BE2C (cell line): ENCODE data around the gene ARHGEF1.

Experiments
- DNase-seq: peaks from one replicate; pipeline ENCODE4 v3.0.0-alpha.2; 2020
- H3K27me3 ChIP-seq: fragments of 250-450 bp; sonication (Bioruptor Pico); 2 replicates; pipeline ENCODE4 v1.5.1; 2020; ENCODE audit warnings: mild to moderate bottlenecking
- H3K36me3 ChIP-seq: fragments of 250-450 bp; sonication (Bioruptor Pico); 2 replicates; pipeline ENCODE4 v1.5.1; 2020; ENCODE audit warnings: mild to moderate bottlenecking
- H3K4me1 ChIP-seq: fragments of 250-450 bp; sonication (Bioruptor Pico); 2 replicates; pipeline ENCODE4 v1.5.1; 2020
- H3K4me3 ChIP-seq: 2 replicates; pipeline ENCODE4 v1.5.1; 2011; ENCODE audit warnings: low read depth, low read length
- H3K9me3 ChIP-seq: fragments of 250-450 bp; sonication (Bioruptor Pico); 2 replicates; pipeline ENCODE4 v1.5.1; 2020
- TF ChIP-seq, protein P1 (sequence below): IDR thresholded peaks from 2 replicates; pipeline ENCODE4 v1.5.1; 2012; ENCODE audit warnings: mild to moderate bottlenecking, low read depth, low read length

Gene ARHGEF1

DNA sequence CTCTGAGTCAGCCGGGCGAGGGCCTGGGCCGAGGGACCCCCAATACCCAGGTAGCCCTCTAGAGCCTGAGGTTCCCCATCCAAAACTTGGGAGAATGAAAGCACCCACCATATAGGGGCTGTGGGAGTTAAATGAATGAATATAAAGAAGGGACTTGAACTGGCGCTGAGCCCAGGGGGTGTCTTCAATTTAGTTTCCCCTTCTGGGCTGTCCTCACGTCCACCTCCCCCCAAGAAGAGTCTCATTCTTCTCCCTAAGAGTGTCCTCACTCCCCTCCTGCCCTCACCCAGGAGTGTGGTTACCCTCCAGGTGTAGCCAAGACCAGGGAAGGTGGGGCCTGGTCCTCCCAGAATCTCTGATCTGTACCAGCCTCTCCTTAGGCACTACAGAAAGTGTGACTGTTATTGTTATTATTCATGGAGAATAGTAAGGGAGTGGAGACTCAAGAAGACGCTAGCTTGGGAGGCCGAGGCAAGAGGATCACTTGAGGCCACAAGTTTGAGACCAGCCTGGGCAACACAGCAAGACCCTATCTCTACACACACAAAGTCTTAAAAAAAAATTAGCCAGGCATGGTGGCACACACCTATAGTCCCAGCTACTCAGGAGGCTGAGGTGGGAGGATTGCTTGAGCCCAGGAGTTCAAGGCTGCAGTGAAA is 3.2 kb upstream of the ARHGEF1 start:
- peaks cover 21% of the 10 kb centered on the region for H3K27me3 ChIP-seq
- no peaks in the 10 kb centered on the region for H3K4me1 ChIP-seq
- TF ChIP-seq, protein P1, sequence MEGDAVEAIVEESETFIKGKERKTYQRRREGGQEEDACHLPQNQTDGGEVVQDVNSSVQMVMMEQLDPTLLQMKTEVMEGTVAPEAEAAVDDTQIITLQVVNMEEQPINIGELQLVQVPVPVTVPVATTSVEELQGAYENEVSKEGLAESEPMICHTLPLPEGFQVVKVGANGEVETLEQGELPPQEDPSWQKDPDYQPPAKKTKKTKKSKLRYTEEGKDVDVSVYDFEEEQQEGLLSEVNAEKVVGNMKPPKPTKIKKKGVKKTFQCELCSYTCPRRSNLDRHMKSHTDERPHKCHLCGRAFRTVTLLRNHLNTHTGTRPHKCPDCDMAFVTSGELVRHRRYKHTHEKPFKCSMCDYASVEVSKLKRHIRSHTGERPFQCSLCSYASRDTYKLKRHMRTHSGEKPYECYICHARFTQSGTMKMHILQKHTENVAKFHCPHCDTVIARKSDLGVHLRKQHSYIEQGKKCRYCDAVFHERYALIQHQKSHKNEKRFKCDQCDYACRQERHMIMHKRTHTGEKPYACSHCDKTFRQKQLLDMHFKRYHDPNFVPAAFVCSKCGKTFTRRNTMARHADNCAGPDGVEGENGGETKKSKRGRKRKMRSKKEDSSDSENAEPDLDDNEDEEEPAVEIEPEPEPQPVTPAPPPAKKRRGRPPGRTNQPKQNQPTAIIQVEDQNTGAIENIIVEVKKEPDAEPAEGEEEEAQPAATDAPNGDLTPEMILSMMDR, result no peak
- H3K36me3 ChIP-seq, result no peaks in the 10 kb centered on the region
- no peak overlapping the region for H3K4me3 ChIP-seq
- DNase-seq, result no peak
- no peaks in the 10 kb centered on the region for H3K9me3 ChIP-seq

DNA sequence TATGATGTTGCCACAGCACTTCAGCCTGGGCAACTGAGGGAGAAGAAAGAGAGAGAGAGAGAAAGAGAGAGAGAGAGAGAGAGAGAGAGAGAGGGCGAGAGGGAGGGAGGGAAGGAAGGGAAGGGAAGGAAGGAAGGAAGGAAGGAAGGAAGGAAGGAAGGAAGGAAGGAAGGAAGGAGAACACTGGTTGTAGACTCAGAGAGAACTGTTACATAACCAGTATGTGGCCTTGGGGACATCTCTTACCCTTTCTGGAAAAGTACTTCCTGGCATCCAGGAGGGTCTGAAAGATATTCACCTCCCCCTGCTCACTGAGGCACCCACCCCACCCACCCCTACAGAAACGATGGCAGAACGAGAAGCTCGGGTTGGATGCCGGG is 2.7 kb upstream of the ARHGEF1 start:
- no peak overlapping the region for H3K4me3 ChIP-seq
- TF ChIP-seq, protein P1, result no peak
- H3K27me3 ChIP-seq, result peaks cover 21% of the 10 kb centered on the region
- no peak for DNase-seq
- H3K36me3 ChIP-seq, result no peaks in the 10 kb centered on the region
- H3K9me3 ChIP-seq, result no peaks in the 10 kb centered on the region
- no peaks in the 10 kb centered on the region for H3K4me1 ChIP-seq

DNA sequence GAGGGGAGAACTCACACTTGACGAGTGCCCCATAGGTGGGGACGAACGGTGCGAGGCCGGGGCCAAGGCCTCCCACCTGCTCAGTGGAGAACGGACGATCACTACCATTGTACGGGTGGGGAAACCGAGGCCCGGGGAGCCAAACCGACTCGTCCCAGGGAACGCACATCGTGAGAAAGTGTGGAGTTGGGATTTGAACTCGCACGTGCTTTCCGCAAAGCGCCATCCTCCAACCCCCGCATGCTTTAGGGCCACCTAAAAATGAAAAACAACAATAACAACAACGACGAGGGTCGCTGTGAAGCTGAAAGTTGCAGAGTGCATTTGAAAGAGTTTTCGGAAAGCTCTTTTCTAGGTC is 458 bp downstream of the ARHGEF1 start:
- H3K27me3 ChIP-seq, result peaks cover 17% of the 10 kb centered on the region
- H3K36me3 ChIP-seq, result no peaks in the 10 kb centered on the region
- peak overlapping the region; percentile 94 for H3K4me3 ChIP-seq
- no peaks in the 10 kb centered on the region for H3K9me3 ChIP-seq
- no peaks in the 10 kb centered on the region for H3K4me1 ChIP-seq
- TF ChIP-seq, protein P1, result no peak
- DNase-seq, result no peak

DNA sequence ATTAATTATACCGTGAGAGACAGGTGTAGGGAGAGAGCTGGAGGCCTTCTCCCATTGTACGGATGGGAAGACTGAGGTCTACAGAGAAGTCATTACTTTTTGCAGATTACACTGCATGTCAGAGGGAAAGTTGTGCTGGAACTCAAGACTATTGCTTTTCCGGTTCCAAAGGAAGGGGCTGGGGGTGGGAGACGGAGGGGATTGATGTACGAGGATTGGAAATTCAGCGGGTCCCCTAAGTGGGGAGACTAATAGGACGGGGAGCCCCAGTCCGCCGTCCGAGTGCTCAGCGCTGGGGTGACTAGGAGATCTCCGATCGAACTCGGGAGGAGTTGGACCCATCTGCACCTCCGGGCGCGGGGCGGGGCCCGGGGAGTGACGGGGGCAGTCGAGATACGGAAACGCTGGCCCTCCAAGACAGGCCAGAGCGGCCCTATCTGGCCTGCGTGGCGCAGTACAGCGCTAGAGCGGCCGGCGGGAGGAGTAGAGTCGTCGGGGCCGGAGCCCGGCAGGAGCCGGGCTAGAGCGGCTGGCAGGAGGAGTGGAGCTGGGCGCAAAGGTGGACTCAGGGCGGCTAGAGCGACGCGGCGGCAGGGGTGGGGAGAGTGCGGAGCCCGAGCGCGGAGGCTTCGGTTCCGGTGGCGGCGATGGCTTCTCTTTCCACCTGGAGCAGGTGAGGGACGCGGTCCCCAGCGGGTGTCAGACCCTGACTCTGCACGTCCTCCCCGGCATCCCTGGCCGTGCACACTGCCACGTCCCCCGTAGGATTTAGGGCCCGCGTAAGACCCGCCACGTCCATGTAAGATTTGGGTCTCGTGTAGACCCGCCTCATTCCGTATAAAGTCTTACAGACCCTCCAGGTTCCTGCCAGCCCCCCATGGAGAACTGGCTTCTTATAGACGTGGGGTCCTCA is 1.1 kb downstream of the ARHGEF1 start:
- Histone ChIP-seq H3K27me3 (peaks cover 17% of the 10 kb centered on the region), H3K4me1 (no peaks in the 10 kb centered on the region), H3K36me3 (no peaks in the 10 kb centered on the region), H3K4me3 (peak overlapping the region; percentile 94), H3K9me3 (no peaks in the 10 kb centered on the region)
- TF ChIP-seq, protein P1, result 0 out of 2 replicates have a peak, but pooled peaks have one; percentile 17
- DNase-seq, result peak; percentile 97

DNA sequence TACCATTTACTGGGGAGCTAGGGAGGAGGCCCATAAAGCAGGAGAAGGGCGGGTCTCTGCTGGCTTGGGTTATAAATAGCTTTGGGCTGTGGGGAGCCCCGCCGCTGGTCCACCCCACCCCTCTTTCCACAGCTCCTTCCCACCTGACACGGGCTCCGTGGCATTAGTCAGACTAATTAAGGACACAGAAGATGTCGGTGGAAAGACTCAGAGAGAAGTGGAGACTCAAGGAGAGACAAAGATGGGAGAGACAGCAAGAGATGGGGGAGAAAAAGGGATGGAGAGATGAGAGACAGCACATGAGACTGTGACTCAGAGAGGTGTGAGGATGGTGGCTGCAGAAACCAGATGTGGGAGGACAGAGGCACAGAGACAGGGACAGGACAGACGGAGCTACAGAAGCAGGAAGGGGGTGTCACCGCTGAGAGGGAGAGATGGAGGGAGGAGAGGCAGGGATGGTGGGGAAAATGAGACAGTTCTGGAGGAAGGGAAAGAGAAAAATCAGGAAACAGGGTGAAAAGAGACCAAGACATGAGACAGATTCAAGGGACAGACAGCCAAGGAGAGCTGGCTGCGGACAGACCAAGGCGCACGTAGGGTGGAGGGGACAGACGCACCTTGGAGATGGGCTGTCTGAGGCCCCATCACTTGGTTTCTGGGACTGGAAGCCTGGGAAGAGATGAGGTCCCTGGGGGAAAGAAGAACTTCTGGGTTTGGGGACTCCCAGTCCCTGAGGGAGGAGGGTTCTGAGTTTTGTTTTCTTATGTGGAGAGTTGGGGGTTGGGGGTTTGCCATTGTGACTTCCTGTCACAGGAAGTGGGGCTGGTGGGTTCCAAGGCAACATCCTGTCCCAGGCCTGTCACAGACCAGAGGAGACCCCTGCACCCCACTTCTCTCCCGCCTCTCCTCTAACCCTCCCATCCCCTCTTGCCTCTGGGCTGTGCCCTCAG is 4.1 kb downstream of the ARHGEF1 start:
- H3K4me3 ChIP-seq, result no peak overlapping the region
- H3K36me3 ChIP-seq, result no peaks in the 10 kb centered on the region
- DNase-seq, result no peak
- H3K9me3 ChIP-seq, result no peaks in the 10 kb centered on the region
- no peaks in the 10 kb centered on the region for H3K4me1 ChIP-seq
- TF ChIP-seq, protein P1, result no peak
- peaks cover 16% of the 10 kb centered on the region for H3K27me3 ChIP-seq
